ENCODE results near the gene PFKFB2. TPM values are rescaled to one million over a fixed set of nuclear protein-coding genes. Genes with fewer than 3 reads are reported as not detected.

Gene PFKFB2
- total and polyA plus RNA-seq, 10 donors: 6.8 to 69.5 (median 23.9) TPM

DNA sequence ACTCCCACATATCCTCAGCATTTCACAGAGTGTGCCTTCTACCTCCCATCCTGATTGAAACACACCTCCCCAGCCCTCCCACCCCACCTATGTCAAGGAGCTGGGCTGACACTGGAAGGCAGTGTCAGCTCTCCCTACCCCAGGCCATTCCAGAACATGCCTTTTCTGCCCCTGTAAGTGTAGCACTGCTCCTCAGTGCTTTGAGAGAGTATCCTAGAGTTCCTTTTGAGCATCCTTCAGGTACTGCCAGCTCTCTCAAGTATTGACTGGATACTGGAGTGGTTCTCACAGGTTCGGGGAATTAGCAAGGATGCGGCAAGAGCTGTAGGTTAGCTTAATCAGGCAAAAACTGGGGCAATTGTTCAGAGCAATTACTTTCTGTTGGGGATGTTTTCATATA lies 42.3 kb upstream of the PFKFB2 start:
- Histone ChIP-seq H3K4me1 (no peaks in the 10 kb centered on the region), H3K4me3 (no peak overlapping the region), H3K9me3 (no peaks in the 10 kb centered on the region), H3K27me3 (replicated peaks in 1 of 7) (no peaks in the 10 kb centered on the region), H3K27ac (no peak overlapping the region), H3K36me3 (no peaks in the 10 kb centered on the region)
- no peak for DNase-seq
- no peak for TF ChIP-seq POLR2AphosphoS5 (IDR thresholded peaks at IDR 0.05)
- TF ChIP-seq, protein P1, sequence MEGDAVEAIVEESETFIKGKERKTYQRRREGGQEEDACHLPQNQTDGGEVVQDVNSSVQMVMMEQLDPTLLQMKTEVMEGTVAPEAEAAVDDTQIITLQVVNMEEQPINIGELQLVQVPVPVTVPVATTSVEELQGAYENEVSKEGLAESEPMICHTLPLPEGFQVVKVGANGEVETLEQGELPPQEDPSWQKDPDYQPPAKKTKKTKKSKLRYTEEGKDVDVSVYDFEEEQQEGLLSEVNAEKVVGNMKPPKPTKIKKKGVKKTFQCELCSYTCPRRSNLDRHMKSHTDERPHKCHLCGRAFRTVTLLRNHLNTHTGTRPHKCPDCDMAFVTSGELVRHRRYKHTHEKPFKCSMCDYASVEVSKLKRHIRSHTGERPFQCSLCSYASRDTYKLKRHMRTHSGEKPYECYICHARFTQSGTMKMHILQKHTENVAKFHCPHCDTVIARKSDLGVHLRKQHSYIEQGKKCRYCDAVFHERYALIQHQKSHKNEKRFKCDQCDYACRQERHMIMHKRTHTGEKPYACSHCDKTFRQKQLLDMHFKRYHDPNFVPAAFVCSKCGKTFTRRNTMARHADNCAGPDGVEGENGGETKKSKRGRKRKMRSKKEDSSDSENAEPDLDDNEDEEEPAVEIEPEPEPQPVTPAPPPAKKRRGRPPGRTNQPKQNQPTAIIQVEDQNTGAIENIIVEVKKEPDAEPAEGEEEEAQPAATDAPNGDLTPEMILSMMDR (IDR thresholded peaks at IDR 0.05 in 8 of 11, conservative IDR thresholded peaks at IDR 0.05 in 3 of 11): no peak
- no peak for TF ChIP-seq POLR2A (IDR thresholded peaks at IDR 0.05)
- WGBS, 5 donors: 93 to 100% (median 100%) methylated on average over 2 of the region's 2 CpGs
- intact Hi-C loops (cut with DNase I; ENCODE audit: low total_unique reads): no loop called here

- no peak for DNase-seq
- Histone ChIP-seq H3K27me3 (replicated peaks in 1 of 7) (no peaks in the 10 kb centered on the region), H3K4me3 (no peak overlapping the region), H3K27ac (no peak overlapping the region), H3K9me3 (no peaks in the 10 kb centered on the region), H3K4me1 (no peaks in the 10 kb centered on the region), H3K36me3 (no peaks in the 10 kb centered on the region)
- intact Hi-C loops (cut with DNase I; ENCODE audit: low total_unique reads): no loop called here
- TF ChIP-seq, protein P1 (IDR thresholded peaks at IDR 0.05 in 8 of 11, conservative IDR thresholded peaks at IDR 0.05 in 3 of 11): no peak
- TF ChIP-seq POLR2AphosphoS5 (IDR thresholded peaks at IDR 0.05): no peak
- no peak for TF ChIP-seq POLR2A (IDR thresholded peaks at IDR 0.05)
- WGBS, 5 donors: 62 to 98% (median 74%) methylated on average over 6 of the region's 6 CpGs
These were observed 39.6 kb upstream of the PFKFB2 start for GRCh38 chr1:207013321-207014085.

GRCh38 chr1:207014728-207015127 lies 38.3 kb upstream of the PFKFB2 start:
- intact Hi-C loops (cut with DNase I; ENCODE audit: low total_unique reads): no loop called here
- Histone ChIP-seq H3K4me1 (no peaks in the 10 kb centered on the region), H3K27me3 (replicated peaks in 1 of 7) (no peaks in the 10 kb centered on the region), H3K4me3 (no peak overlapping the region), H3K9me3 (no peaks in the 10 kb centered on the region), H3K36me3 (no peaks in the 10 kb centered on the region), H3K27ac (no peak overlapping the region)
- DNase-seq: no peak
- TF ChIP-seq POLR2A (IDR thresholded peaks at IDR 0.05): no peak
- TF ChIP-seq, protein P1 (IDR thresholded peaks at IDR 0.05 in 8 of 11, conservative IDR thresholded peaks at IDR 0.05 in 3 of 11): no peak
- TF ChIP-seq POLR2AphosphoS5 (IDR thresholded peaks at IDR 0.05): no peak
- WGBS, 5 donors: 77 to 97% (median 89%) methylated on average over 3 of the region's 3 CpGs

DNA sequence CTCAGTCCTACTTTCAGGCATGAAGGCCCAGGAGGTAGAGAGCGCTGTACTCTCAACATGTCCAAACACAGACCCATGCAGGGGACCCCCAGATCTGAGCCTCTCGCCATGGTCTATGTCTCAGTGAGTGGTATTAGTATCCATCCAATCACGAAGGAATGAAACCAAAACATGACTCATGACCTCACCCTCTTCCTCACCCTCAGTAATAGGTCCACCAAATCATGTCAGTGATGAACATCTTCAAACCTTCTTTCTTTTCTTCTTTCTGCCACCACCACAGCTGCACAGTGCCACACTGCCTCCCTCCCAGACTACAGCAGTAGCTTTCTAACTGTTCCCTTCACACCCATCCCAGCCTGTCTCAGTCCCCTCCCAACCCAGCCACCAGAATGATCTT lies 37.3 kb upstream of the PFKFB2 start:
- Histone ChIP-seq H3K9me3 (no peaks in the 10 kb centered on the region), H3K27ac (no peak overlapping the region), H3K27me3 (replicated peaks in 1 of 7) (no peaks in the 10 kb centered on the region), H3K4me3 (no peak overlapping the region), H3K36me3 (no peaks in the 10 kb centered on the region), H3K4me1 (peaks cover 0 to 6% (median 4%) of the 10 kb centered on the region in 6 donors)
- WGBS, 5 donors: 87 to 93% (median 90%) methylated on average over 3 of the region's 3 CpGs
- DNase-seq: no peak
- intact Hi-C loops (cut with DNase I; ENCODE audit: low total_unique reads): no loop called here
- TF ChIP-seq POLR2A (IDR thresholded peaks at IDR 0.05): no peak
- TF ChIP-seq, protein P1 (IDR thresholded peaks at IDR 0.05 in 8 of 11, conservative IDR thresholded peaks at IDR 0.05 in 3 of 11): no peak
- TF ChIP-seq POLR2AphosphoS5 (IDR thresholded peaks at IDR 0.05): no peak

Measured in spleen (tissue), 11 donors.